A673 (cell line): ENCODE measurements around the gene ATXN2. TPM values are rescaled to one million over a fixed set of nuclear protein-coding genes. Genes with fewer than 3 reads are reported as not detected.

ENCODE experiments used
- BruUV-seq: library from RNA; stranded (reverse); fragments of 400-500 nt; replicated peaks from 2 replicates; lab custom pipeline; 2021; lab: Mats Ljungman, UMichigan
- CTCF ChIA-PET: fragments of 300-600 bp; sonication (Branson Sonifier 250); formaldehyde crosslinking; loops from one replicate; lab custom pipeline; 2022; ENCODE audit warnings: antibody characterized with exemption; lab: Charles Lee
- POLR2A ChIA-PET: fragments of 300-600 bp; sonication (Branson Sonifier 250); formaldehyde crosslinking; loops from one replicate; lab custom pipeline; 2022; ENCODE audit warnings: antibody characterized with exemption; ENCODE audit not compliant: low non-redundant PET; lab: Charles Lee
- DNase-seq: peaks from one replicate; pipeline ENCODE4 v3.0.0-alpha.2; 2015; ENCODE audit warnings: low spot score
- H3K27ac ChIP-seq: fragments of 200-600 bp; sonication (generic); 2 replicates; pipeline ENCODE4 v1.5.1; 2016; ENCODE audit warnings: mixed run types, low read depth, mild to moderate bottlenecking, mixed read lengths, antibody characterized with exemption, low read length; ENCODE audit not compliant: poor library complexity, severe bottlenecking
- H3K27me3 ChIP-seq: fragments of 200-600 bp; sonication (generic); replicated peaks from 2 replicates; pipeline ENCODE4 v1.6.1; 2017; ENCODE audit warnings: mixed run types, low read depth, mild to moderate bottlenecking, mixed read lengths, antibody characterized with exemption, low read length; ENCODE audit not compliant: insufficient read depth, poor library complexity
- H3K36me3 ChIP-seq: fragments of 200-600 bp; sonication (generic); 2 replicates; pipeline ENCODE4 v1.6.1; 2016; ENCODE audit warnings: mixed run types, mild to moderate bottlenecking, mixed read lengths, antibody characterized with exemption, low read length; ENCODE audit not compliant: insufficient read depth, poor library complexity, severe bottlenecking
- H3K4me1 ChIP-seq: fragments of 200-600 bp; sonication (generic); 2 replicates; pipeline ENCODE4 v1.6.1; 2017; ENCODE audit warnings: mixed run types, mild to moderate bottlenecking, mixed read lengths, antibody characterized with exemption, low read length; ENCODE audit not compliant: insufficient read depth, poor library complexity, severe bottlenecking
- H3K4me3 ChIP-seq: fragments of 200-600 bp; sonication (generic); 2 replicates; pipeline ENCODE4 v1.5.1; 2016; ENCODE audit warnings: low read depth, mixed run types, mild to moderate bottlenecking, mixed read lengths, low read length; ENCODE audit not compliant: poor library complexity, severe bottlenecking
- H3K9me3 ChIP-seq: fragments of 200-600 bp; sonication (generic); 2 replicates; pipeline ENCODE4 v1.6.1; 2016; ENCODE audit warnings: mixed run types, low read depth, mild to moderate bottlenecking, mixed read lengths, antibody characterized with exemption, low read length; ENCODE audit not compliant: poor library complexity, severe bottlenecking
- CTCF ChIP-seq: fragments of 300-800, 200-600 bp; sonication (generic); conservative IDR thresholded peaks from 2 replicates; pipeline ENCODE4 v1.5.1; 2017; ENCODE audit warnings: low read depth, mild to moderate bottlenecking, antibody characterized with exemption, low read length, moderate library complexity, mixed read lengths
- EZH2 ChIP-seq: fragments of 200-600 bp; sonication (generic); IDR thresholded peaks from 2 replicates; pipeline ENCODE4 v1.6.1; 2017; ENCODE audit warnings: borderline replicate concordance, low read depth, mild to moderate bottlenecking, mixed read lengths, antibody characterized with exemption, low read length; ENCODE audit not compliant: poor library complexity, severe bottlenecking
- intact Hi-C: fragments of 100-400 bp; cut with micrococcal nuclease; formaldehyde crosslinking; loops from one replicate; pipeline ENCODE4 v1.10.0; 2022; ENCODE audit not compliant: unreplicated experiment
- total RNA-seq: library from RNA; stranded (reverse); gene quantifications from 2 replicates; pipeline ENCODE4 v1.2.3, GENCODE V29; 2021

Gene ATXN2
- total RNA-seq, 1 experiment from 2014 or later = 94.4 TPM

GRCh38 chr12:111436266-111436665 lies 162.8 kb downstream of the ATXN2 start:
- no peak overlapping the region for H3K4me3 ChIP-seq
- no peak for DNase-seq
- ChIA-PET POLR2A (no interaction called here), CTCF (no interaction called here)
- TF ChIP-seq EZH2 = no peak
- no peak for TF ChIP-seq CTCF
- no TSS peak for BruUV-seq
- peaks cover 4% of the 10 kb centered on the region for H3K36me3 ChIP-seq
- no peaks in the 10 kb centered on the region for H3K27me3 ChIP-seq
- H3K27ac ChIP-seq = peak overlapping the region; percentile 79
- peaks cover 73% of the 10 kb centered on the region for H3K4me1 ChIP-seq
- H3K9me3 ChIP-seq = no peaks in the 10 kb centered on the region
- intact Hi-C loops = no loop called here

GRCh38 chr12:111435661-111436201 lies 163.4 kb downstream of the ATXN2 start:
- CTCF ChIA-PET = no interaction called here
- no peak for DNase-seq
- Histone ChIP-seq H3K36me3 (peaks cover 4% of the 10 kb centered on the region), H3K27ac (peak overlapping the region; percentile 79), H3K27me3 (no peaks in the 10 kb centered on the region), H3K4me1 (peaks cover 79% of the 10 kb centered on the region), H3K4me3 (no peak overlapping the region), H3K9me3 (no peaks in the 10 kb centered on the region)
- no peak for TF ChIP-seq EZH2
- TF ChIP-seq CTCF = no peak
- intact Hi-C loops = no loop called here
- POLR2A ChIA-PET = no interaction called here
- BruUV-seq = no TSS peak

GRCh38 chr12:111434680-111435338 lies 164.3 kb downstream of the ATXN2 start:
- peak; percentile 73 for DNase-seq
- intact Hi-C loops = no loop called here
- ChIA-PET CTCF (interaction anchor here (0.5 to 0.6 kb wide), 2 partner anchors 194 to 239 kb away, joined by 3 to 4 read pairs; no protein-coding TSS in a partner anchor), POLR2A (no interaction called here)
- no peak overlapping the region for H3K4me3 ChIP-seq
- H3K4me1 ChIP-seq = peaks cover 88% of the 10 kb centered on the region
- TF ChIP-seq EZH2 (no peak), CTCF (no peak)
- peaks cover 4% of the 10 kb centered on the region for H3K36me3 ChIP-seq
- H3K9me3 ChIP-seq = no peaks in the 10 kb centered on the region
- H3K27ac ChIP-seq = peak overlapping the region; percentile 79
- no peaks in the 10 kb centered on the region for H3K27me3 ChIP-seq
- BruUV-seq = TSS peak; percentile 7
